GM12878 (cell line): Measurements from ENCODE around the gene MRRF.

Source experiments
- BHLHE40 ChIP-seq, 2 experiments: fragments of 450-650 bp in 1 of 2; IDR thresholded peaks; 2 replicates each; pipeline ENCODE4 v1.6.1; 2011 to 2017; ENCODE audit warnings: low read depth in 2 of 2, borderline replicate concordance in 1 of 2, improper control_type of control experiment in 1 of 2, low read length in 1 of 2, mild to moderate bottlenecking in 1 of 2
- CREB1 ChIP-seq: IDR thresholded peaks from 2 replicates; pipeline ENCODE4 v1.6.1; 2012; ENCODE audit warnings: low read depth, mild to moderate bottlenecking, inconsistent platforms
- EZH2 ChIP-seq: IDR thresholded peaks from 2 replicates; pipeline ENCODE4 v1.6.1; 2012; ENCODE audit warnings: low read depth, mild to moderate bottlenecking, control low read depth, inconsistent platforms, low read length, borderline replicate concordance; ENCODE audit not compliant: control insufficient read depth
- FOXK2 ChIP-seq: fragments of 450-650 bp; IDR thresholded peaks from 2 replicates; pipeline ENCODE4 v1.6.1; 2017; ENCODE audit warnings: mild to moderate bottlenecking, moderate library complexity
- HCFC1 ChIP-seq: fragments of 150-350 bp; IDR thresholded peaks from 2 replicates; pipeline ENCODE4 v1.6.1; 2014; ENCODE audit warnings: low read length
- MLLT1 ChIP-seq: fragments of 450-650 bp; IDR thresholded peaks from 2 replicates; pipeline ENCODE4 v1.6.1; 2016; ENCODE audit warnings: mild to moderate bottlenecking
- NFYA ChIP-seq: IDR thresholded peaks from 2 replicates; pipeline ENCODE4 v1.6.1; 2011; ENCODE audit warnings: low read depth, mild to moderate bottlenecking, low read length, improper control_type of control experiment, borderline replicate concordance
- NR2C2 ChIP-seq: IDR thresholded peaks from 2 replicates; pipeline ENCODE4 v1.6.1; 2011; ENCODE audit warnings: borderline replicate concordance, low read depth; ENCODE audit not compliant: control insufficient read depth, insufficient read length
- NR2F1 ChIP-seq: fragments of 450-650 bp; conservative IDR thresholded peaks from 2 replicates; pipeline ENCODE4 v1.6.1; 2017; ENCODE audit warnings: mild to moderate bottlenecking
- POLR2AphosphoS5 ChIP-seq: IDR thresholded peaks from 2 replicates; pipeline ENCODE4 v1.6.1; 2011; ENCODE audit warnings: mild to moderate bottlenecking, low read length, inconsistent platforms
- SPI1 ChIP-seq: IDR thresholded peaks from 2 replicates; pipeline ENCODE4 v1.6.1; 2011; ENCODE audit warnings: low read depth, mild to moderate bottlenecking, low read length, moderate library complexity, borderline replicate concordance; ENCODE audit not compliant: insufficient read depth
- YBX1 ChIP-seq: fragments of 450-650 bp; IDR thresholded peaks from 2 replicates; pipeline ENCODE4 v1.6.1; 2016; ENCODE audit warnings: antibody characterized with exemption
- TF ChIP-seq, protein P1 (sequence below), 3 experiments: IDR thresholded peaks in 2 of 3; conservative IDR thresholded peaks in 1 of 3; 2 replicates each; pipeline ENCODE4 v1.5.1; 2011; ENCODE audit warnings: low read depth in 3 of 3, low read length in 3 of 3, mild to moderate bottlenecking in 3 of 3, control low read depth in 2 of 3, moderate library complexity in 2 of 3, inconsistent platforms in 1 of 3, mixed read lengths in 1 of 3; ENCODE audit not compliant: control insufficient read depth in 2 of 3, insufficient read depth in 1 of 3; ENCODE audit errors: extremely low read depth in 1 of 3
- TF ChIP-seq, protein P2 (sequence below): IDR thresholded peaks from 2 replicates; pipeline ENCODE4 v1.6.1; 2012; ENCODE audit warnings: low read depth, low read length, improper control_type of control experiment

GRCh38 chr9:122366074-122366660, 101.5 kb downstream of the MRRF start:
- no peak for TF ChIP-seq EZH2
- TF ChIP-seq SPI1 = no peak
- no peak for TF ChIP-seq BHLHE40 (IDR thresholded peaks at IDR 0.05; ENCODE audit: borderline replicate concordance in 1 of 2, low read depth in 2 of 2, low read length in 1 of 2)
- TF ChIP-seq POLR2AphosphoS5 = no peak
- no peak for TF ChIP-seq NR2C2
- no peak for TF ChIP-seq NR2F1
- TF ChIP-seq CREB1 = no peak
- no peak for TF ChIP-seq FOXK2
- TF ChIP-seq YBX1 = no peak
- TF ChIP-seq, protein P1, sequence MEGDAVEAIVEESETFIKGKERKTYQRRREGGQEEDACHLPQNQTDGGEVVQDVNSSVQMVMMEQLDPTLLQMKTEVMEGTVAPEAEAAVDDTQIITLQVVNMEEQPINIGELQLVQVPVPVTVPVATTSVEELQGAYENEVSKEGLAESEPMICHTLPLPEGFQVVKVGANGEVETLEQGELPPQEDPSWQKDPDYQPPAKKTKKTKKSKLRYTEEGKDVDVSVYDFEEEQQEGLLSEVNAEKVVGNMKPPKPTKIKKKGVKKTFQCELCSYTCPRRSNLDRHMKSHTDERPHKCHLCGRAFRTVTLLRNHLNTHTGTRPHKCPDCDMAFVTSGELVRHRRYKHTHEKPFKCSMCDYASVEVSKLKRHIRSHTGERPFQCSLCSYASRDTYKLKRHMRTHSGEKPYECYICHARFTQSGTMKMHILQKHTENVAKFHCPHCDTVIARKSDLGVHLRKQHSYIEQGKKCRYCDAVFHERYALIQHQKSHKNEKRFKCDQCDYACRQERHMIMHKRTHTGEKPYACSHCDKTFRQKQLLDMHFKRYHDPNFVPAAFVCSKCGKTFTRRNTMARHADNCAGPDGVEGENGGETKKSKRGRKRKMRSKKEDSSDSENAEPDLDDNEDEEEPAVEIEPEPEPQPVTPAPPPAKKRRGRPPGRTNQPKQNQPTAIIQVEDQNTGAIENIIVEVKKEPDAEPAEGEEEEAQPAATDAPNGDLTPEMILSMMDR (IDR thresholded peaks at IDR 0.05 in 2 of 3, conservative IDR thresholded peaks at IDR 0.05 in 1 of 3; ENCODE audit: control insufficient read depth in 2 of 3, extremely low read depth in 1 of 3, insufficient read depth in 1 of 3, low read depth in 3 of 3, low read length in 3 of 3) = no peak
- TF ChIP-seq MLLT1 = no peak
- no peak for TF ChIP-seq NFYA
- no peak for TF ChIP-seq HCFC1
- TF ChIP-seq, protein P2, sequence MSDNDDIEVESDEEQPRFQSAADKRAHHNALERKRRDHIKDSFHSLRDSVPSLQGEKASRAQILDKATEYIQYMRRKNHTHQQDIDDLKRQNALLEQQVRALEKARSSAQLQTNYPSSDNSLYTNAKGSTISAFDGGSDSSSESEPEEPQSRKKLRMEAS = no peak
